GM23338 (cell line): ENCODE results near the gene TCF7L2. TPM values are rescaled to one million over a fixed set of nuclear protein-coding genes. Genes with fewer than 3 reads are reported as not detected.

Source experiments
- ATAC-seq: fragments of 200-7000 bp; cut with Tn5 transposase; 3 replicates; pipeline ENCODE4 v1.9.1; 2020
- DNase-seq: peaks from one replicate; pipeline ENCODE4 v3.0.0-alpha.2; 2015; ENCODE audit warnings: low spot score
- H2AFZ ChIP-seq: fragments of 200-600 bp; sonication (generic); 2 replicates; pipeline ENCODE4 v1.8.0; 2016; ENCODE audit warnings: antibody characterized with exemption, mild to moderate bottlenecking, moderate library complexity
- H3F3A ChIP-seq: fragments of 200-600 bp; sonication (generic); replicated peaks from 2 replicates; pipeline ENCODE4 v1.8.0; 2017; ENCODE audit warnings: antibody characterized with exemption, mixed run types, low read depth
- H3K27ac ChIP-seq: fragments of 200-600 bp; sonication (generic); 2 replicates; pipeline ENCODE4 v1.6.1; 2016; ENCODE audit warnings: low read depth
- H3K27me3 ChIP-seq: fragments of 200-600 bp; sonication (generic); 2 replicates; pipeline ENCODE4 v1.8.0; 2016; ENCODE audit warnings: mild to moderate bottlenecking, mixed run types, moderate library complexity; ENCODE audit not compliant: insufficient read depth
- H3K36me3 ChIP-seq: fragments of 200-600 bp; sonication (generic); 2 replicates; pipeline ENCODE4 v1.8.0; 2016; ENCODE audit warnings: mild to moderate bottlenecking; ENCODE audit not compliant: insufficient read depth
- H3K4me1 ChIP-seq: fragments of 200-600 bp; sonication (generic); 2 replicates; pipeline ENCODE4 v1.8.0; 2016; ENCODE audit warnings: mild to moderate bottlenecking, moderate library complexity; ENCODE audit not compliant: insufficient read depth
- H3K4me2 ChIP-seq: fragments of 200-600 bp; sonication (generic); 2 replicates; pipeline ENCODE4 v1.7.1; 2017; ENCODE audit warnings: mixed run types
- H3K4me3 ChIP-seq: fragments of 200-600 bp; sonication (generic); 2 replicates; pipeline ENCODE4 v1.6.1; 2016; ENCODE audit warnings: mixed run types
- H3K79me2 ChIP-seq: fragments of 200-600 bp; sonication (generic); replicated peaks from 2 replicates; pipeline ENCODE4 v1.8.0; 2017; ENCODE audit warnings: mild to moderate bottlenecking; ENCODE audit not compliant: insufficient read depth
- H3K9me2 ChIP-seq: fragments of 200-600 bp; sonication (generic); 2 replicates; pipeline ENCODE4 v1.8.0; 2017; ENCODE audit not compliant: insufficient read depth
- H4K20me1 ChIP-seq: fragments of 200-600 bp; sonication (generic); replicated peaks from 2 replicates; pipeline ENCODE4 v1.8.0; 2017; ENCODE audit warnings: mild to moderate bottlenecking; ENCODE audit not compliant: insufficient read depth
- H3K27ac Mint-ChIP-seq: 2 replicates; pipeline ENCODE4 v1.8.0; 2020; ENCODE audit warnings: inconsistent platforms, mild to moderate bottlenecking, moderate library complexity, mixed read lengths
- H3K27me3 Mint-ChIP-seq: 3 replicates; pipeline ENCODE4 v1.8.0; 2022; ENCODE audit warnings: low read depth, mild to moderate bottlenecking, moderate library complexity, mixed read lengths, inconsistent platforms; ENCODE audit not compliant: insufficient read depth, poor library complexity
- H3K36me3 Mint-ChIP-seq: 3 replicates; pipeline ENCODE4 v1.8.0; 2021; ENCODE audit warnings: low read depth, mild to moderate bottlenecking, inconsistent platforms, moderate library complexity, mixed read lengths
- H3K4me1 Mint-ChIP-seq: 3 replicates; pipeline ENCODE4 v1.8.0; 2020; ENCODE audit warnings: mild to moderate bottlenecking, inconsistent platforms, mixed read lengths
- H3K4me3 Mint-ChIP-seq: 3 replicates; pipeline ENCODE4 v1.8.0; 2021; ENCODE audit warnings: moderate library complexity, mild to moderate bottlenecking, inconsistent platforms, mixed read lengths
- H3K9me3 Mint-ChIP-seq: 3 replicates; pipeline ENCODE4 v1.8.0; 2020; ENCODE audit warnings: moderate library complexity, mild to moderate bottlenecking, inconsistent platforms, mixed read lengths
- CREB1 ChIP-seq: fragments of 250-450 bp; sonication (Bioruptor Pico); IDR thresholded peaks from 2 replicates; pipeline ENCODE4 v1.5.0; 2020; ENCODE audit warnings: low read depth, mild to moderate bottlenecking, moderate library complexity
- EZH2 ChIP-seq: fragments of 200-600 bp; sonication (generic); IDR thresholded peaks from one replicate; pipeline ENCODE4 v1.8.0; 2017; ENCODE audit warnings: antibody characterized with exemption, mild to moderate bottlenecking, low read depth; ENCODE audit not compliant: unreplicated experiment
- EZH2phosphoT487 ChIP-seq: fragments of 200-600 bp; sonication (generic); IDR thresholded peaks from one replicate; pipeline ENCODE4 v1.8.1; 2018; ENCODE audit warnings: antibody characterized with exemption; ENCODE audit not compliant: unreplicated experiment
- JUNB ChIP-seq: IDR thresholded peaks from one replicate; pipeline ENCODE4 v1.6.1; 2016; ENCODE audit warnings: antibody characterized with exemption; ENCODE audit not compliant: unreplicated experiment
- POLR2AphosphoS5 ChIP-seq: IDR thresholded peaks from 2 replicates; pipeline ENCODE4 v1.6.1; 2016; ENCODE audit warnings: antibody characterized with exemption, low read depth
- REST ChIP-seq: IDR thresholded peaks from one replicate; pipeline ENCODE4 v1.6.1; 2018; ENCODE audit warnings: antibody characterized with exemption; ENCODE audit not compliant: unreplicated experiment
- ZNF114 ChIP-seq: fragments of 250-450 bp; sonication (Bioruptor Pico); IDR thresholded peaks from 2 replicates; pipeline ENCODE4 v1.5.0; 2020; ENCODE audit warnings: mild to moderate bottlenecking, moderate library complexity
- ZNF331 ChIP-seq: fragments of 250-450 bp; sonication (Bioruptor Pico); IDR thresholded peaks from 2 replicates; pipeline ENCODE4 v1.5.0; 2020; ENCODE audit warnings: low read depth, mild to moderate bottlenecking, moderate library complexity
- polyA plus RNA-seq: library from polyadenylated mRNA; unstranded; fragments of >200 nt; fragmentation: Nextera tagmentation; extraction: Ambion mirVana; gene quantifications from 2 replicates; pipeline ENCODE4 v1.2.1, GENCODE V29; 2016
- total RNA-seq: library from RNA; depleted of rRNA; stranded (reverse); fragments of >200 nt; shearing (Covaris generic); gene quantifications from 2 replicates; pipeline ENCODE4 v1.2.3, GENCODE V29; 2014
- TF ChIP-seq, protein P1 (sequence below), 2 experiments: fragments of 200-600 bp in 1 of 2; sonication (generic) in 1 of 2; conservative IDR thresholded peaks; 2 replicates each; pipeline versions ENCODE4 v1.5.1 to v1.6.1; 2016 to 2017; ENCODE audit warnings: antibody characterized with exemption in 2 of 2, low read depth in 2 of 2, mild to moderate bottlenecking in 2 of 2, moderate library complexity in 1 of 2

The TCF7L2 gene
- total and polyA plus RNA-seq, 2 experiments from 2014 or later: 32.2 to 80.8 TPM

DNA sequence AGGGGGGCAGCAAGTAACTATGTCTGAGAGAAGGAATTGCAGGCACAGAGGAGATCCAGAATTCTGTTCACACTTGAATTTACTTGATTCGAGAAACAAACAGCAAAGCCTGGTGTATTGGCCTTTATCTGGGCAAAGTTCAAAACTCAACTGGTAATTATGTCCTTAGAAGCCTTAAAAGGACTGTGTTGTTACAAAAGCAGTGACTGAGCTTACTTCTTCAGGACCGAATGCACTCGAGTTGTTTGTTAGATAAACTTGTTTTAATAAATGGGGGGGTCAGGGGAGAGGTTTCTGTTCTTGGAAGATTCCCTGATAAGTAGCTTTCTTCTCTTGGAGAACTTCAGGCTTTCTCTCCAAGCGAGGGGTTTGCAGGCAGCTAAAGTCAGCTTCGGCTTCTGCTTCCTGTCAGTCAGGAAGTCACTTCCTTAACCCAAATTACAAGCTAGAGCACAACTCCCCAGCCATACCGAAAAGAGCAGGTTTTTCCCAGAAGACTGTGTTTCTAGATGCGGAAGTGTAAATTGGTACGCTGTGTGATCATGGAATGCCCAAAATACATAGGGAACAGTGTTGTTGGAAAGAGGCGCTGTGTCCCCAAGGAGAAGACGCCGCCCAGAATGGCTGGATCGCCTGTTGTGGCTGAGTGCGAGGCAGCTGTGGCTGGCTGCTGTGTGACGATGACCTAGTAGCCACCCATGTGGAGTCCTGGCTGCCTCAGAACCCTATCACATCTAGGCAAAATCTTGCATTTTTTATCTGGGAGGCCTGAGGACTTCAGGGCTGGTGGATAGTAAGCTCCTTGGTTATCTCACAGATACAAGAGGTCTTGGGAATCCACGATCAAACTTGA, 110.4 kb downstream of the TCF7L2 start (continued):
- TF ChIP-seq EZH2 (no peak), EZH2phosphoT487 (no peak), CREB1 (CRISPR knock-in tag) (no peak)
- TF ChIP-seq, protein P1, sequence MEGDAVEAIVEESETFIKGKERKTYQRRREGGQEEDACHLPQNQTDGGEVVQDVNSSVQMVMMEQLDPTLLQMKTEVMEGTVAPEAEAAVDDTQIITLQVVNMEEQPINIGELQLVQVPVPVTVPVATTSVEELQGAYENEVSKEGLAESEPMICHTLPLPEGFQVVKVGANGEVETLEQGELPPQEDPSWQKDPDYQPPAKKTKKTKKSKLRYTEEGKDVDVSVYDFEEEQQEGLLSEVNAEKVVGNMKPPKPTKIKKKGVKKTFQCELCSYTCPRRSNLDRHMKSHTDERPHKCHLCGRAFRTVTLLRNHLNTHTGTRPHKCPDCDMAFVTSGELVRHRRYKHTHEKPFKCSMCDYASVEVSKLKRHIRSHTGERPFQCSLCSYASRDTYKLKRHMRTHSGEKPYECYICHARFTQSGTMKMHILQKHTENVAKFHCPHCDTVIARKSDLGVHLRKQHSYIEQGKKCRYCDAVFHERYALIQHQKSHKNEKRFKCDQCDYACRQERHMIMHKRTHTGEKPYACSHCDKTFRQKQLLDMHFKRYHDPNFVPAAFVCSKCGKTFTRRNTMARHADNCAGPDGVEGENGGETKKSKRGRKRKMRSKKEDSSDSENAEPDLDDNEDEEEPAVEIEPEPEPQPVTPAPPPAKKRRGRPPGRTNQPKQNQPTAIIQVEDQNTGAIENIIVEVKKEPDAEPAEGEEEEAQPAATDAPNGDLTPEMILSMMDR (conservative IDR thresholded peaks at IDR 0.05; ENCODE audit: low read depth in 2 of 2): no peak

- H3K36me3 Mint-ChIP-seq: 0 out of 3 replicates have a peak, but pooled peaks cover 9% of the 10 kb centered on the region
- Histone ChIP-seq H3F3A (no peaks in the 10 kb centered on the region; the same call in 1 of the 2 replicates), H2AFZ (no peak overlapping the region), H3K4me1 (peaks cover 89% of the 10 kb centered on the region), H3K4me2 (peak overlapping the region; percentile 69; the same call in 1 of the 2 replicates), H3K27ac (no peak overlapping the region; the same call in 1 of the 2 replicates), H3K9me2 (no peaks in the 10 kb centered on the region), H3K79me2 (peaks cover 100% of the 10 kb centered on the region), H4K20me1 (peaks cover 56% of the 10 kb centered on the region), H3K4me3 (no peak overlapping the region), H3K27me3 (no peaks in the 10 kb centered on the region), H3K36me3 (no peaks in the 10 kb centered on the region)
- no peaks in the 10 kb centered on the region for H3K9me3 Mint-ChIP-seq
- no peak for ATAC-seq
- TF ChIP-seq REST: no peak
- no peak for TF ChIP-seq EZH2
- no peak for TF ChIP-seq ZNF114 (CRISPR knock-in tag)
- TF ChIP-seq, protein P1 (conservative IDR thresholded peaks at IDR 0.05; ENCODE audit: low read depth in 2 of 2): no peak
- TF ChIP-seq ZNF331 (CRISPR knock-in tag): no peak
- TF ChIP-seq POLR2AphosphoS5: no peak
- no peak for TF ChIP-seq JUNB
- peaks cover 43% of the 10 kb centered on the region for H3K4me1 Mint-ChIP-seq
- peaks cover 14% of the 10 kb centered on the region for H3K27me3 Mint-ChIP-seq
- no peak overlapping the region for H3K4me3 Mint-ChIP-seq
- no peak for DNase-seq
- peak overlapping the region; percentile 6 for H3K27ac Mint-ChIP-seq
Measured at GRCh38 chr10:113061054-113061430, 111.0 kb downstream of the TCF7L2 start.
